GM06990 (cell line): ENCODE results near the gene TTLL8.

Experiments used
- DNase-seq: peaks from one replicate; pipeline ENCODE4 v3.0.0-alpha.2; 2011; ENCODE audit not compliant: insufficient read length; ENCODE audit errors: extremely low read depth
- H3K27me3 ChIP-seq: replicated peaks from 2 replicates; pipeline ENCODE4 v1.6.0; 2011; ENCODE audit warnings: low read length; ENCODE audit not compliant: control insufficient read depth, insufficient read depth
- H3K36me3 ChIP-seq: 2 replicates; pipeline ENCODE4 v1.5.1; 2011; ENCODE audit warnings: low read length; ENCODE audit not compliant: control insufficient read depth, insufficient read depth
- H3K4me3 ChIP-seq: replicated peaks from 2 replicates; pipeline ENCODE4 v1.5.1; 2011; ENCODE audit warnings: low read depth, mild to moderate bottlenecking, control low read depth, low read length
- CTCF ChIP-seq: IDR thresholded peaks from 2 replicates; pipeline ENCODE4 v1.5.1; 2011; ENCODE audit warnings: low read length, control low read depth, mild to moderate bottlenecking, inconsistent platforms; ENCODE audit not compliant: insufficient read depth, poor library complexity, severe bottlenecking

The TTLL8 gene

DNA sequence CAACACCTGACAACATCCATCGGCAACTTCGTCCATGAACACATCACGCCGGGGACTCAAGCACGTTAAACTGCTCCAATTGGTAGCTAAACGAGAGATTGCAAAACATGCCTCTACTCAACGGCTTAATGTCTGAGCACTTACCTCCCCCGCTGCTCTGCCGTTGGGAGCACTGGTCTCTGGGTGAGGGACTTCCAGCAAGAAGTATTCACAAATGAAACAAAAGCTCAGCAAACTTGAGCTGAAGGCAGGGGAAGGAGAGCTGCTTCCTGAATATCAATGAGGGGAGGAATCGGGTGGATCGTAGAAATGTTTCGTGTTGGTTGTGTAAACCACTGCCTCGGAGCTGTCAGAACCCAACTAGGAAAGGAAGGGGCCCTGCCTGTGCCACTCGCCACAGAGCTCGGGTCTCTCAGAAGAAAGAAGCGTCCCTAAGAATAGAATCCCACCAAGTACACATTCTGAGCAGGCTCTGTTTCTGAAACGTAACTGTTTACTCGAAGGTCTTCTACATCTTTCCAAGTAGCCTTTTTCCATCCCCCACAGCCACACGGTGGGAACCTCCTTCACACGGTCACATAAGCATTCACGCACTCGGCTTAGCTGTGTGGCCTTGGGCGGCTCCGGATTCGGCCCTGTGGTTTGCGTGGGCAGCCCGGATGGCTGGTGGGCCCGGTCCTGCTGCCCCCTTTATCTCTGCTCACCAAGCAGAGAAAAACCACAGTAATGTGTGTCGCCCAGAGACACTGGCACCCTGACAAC is 27.3 kb upstream of the TTLL8 start, which contains the start of gene MLC1:
Gene MLC1 (minus strand): TSS at position 216 of the 762 bp plus-strand sequence. CDS start 524 bp downstream, outside the sequence.
- Histone ChIP-seq H3K27me3 (peaks cover 3% of the 10 kb centered on the region), H3K4me3 (no peak within 1 kb of the TSS), H3K36me3 (no peaks in the 10 kb centered on the region)
- DNase-seq = no peak
- TF ChIP-seq CTCF = no peak

DNA sequence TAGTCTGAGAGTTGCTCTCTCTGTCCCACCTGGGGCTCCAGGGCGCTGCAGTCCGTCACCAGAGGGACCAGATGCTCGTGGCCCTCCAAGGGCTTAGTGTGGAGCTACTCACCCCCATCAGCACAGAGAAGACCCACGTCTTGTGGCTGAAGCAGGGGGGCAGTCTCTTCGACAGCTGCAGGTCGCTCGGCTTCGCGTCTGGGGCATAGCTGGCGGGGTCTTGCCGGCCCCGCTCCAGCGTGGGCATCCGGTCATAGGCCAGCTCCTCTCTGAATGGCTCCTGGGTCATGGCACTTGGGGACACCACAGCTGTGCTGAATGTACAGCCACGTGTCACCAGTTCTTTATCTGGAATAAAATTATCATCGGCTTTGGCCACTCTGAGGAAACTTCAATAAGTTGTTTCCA is 26.5 kb upstream of the TTLL8 start:
- Histone ChIP-seq H3K27me3 (peaks cover 3% of the 10 kb centered on the region), H3K4me3 (no peak overlapping the region), H3K36me3 (no peaks in the 10 kb centered on the region)
- DNase-seq = no peak
- TF ChIP-seq CTCF = no peak

DNA sequence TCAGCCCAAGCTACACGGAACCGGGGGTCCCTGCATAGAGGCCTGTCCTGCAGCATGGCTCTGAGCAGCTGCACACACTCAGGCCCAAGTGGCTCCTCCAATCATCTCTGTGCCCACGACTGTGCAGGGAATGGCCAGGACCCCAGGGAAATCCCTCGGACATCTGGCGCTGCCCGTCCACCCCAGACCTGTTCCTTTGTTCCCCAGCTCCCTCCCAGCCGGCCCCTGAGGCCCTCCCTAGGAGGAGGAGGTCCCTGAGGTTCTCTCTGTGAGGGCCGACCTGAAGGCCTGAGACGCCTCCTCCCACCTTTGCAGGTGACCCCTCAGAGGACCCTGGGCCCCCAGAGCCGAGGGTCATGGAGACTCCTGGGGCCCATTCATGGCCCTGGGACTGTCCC is 26.0 kb upstream of the TTLL8 start:
- H3K27me3 ChIP-seq = peaks cover 3% of the 10 kb centered on the region
- H3K36me3 ChIP-seq = no peaks in the 10 kb centered on the region
- no peak for DNase-seq
- H3K4me3 ChIP-seq = no peak overlapping the region
- no peak for TF ChIP-seq CTCF

GRCh38 chr22:50083462-50084079 is 25.5 kb upstream of the TTLL8 start:
- no peaks in the 10 kb centered on the region for H3K36me3 ChIP-seq
- no peak for TF ChIP-seq CTCF
- H3K4me3 ChIP-seq = no peak overlapping the region
- H3K27me3 ChIP-seq = peaks cover 3% of the 10 kb centered on the region
- DNase-seq = no peak

DNA sequence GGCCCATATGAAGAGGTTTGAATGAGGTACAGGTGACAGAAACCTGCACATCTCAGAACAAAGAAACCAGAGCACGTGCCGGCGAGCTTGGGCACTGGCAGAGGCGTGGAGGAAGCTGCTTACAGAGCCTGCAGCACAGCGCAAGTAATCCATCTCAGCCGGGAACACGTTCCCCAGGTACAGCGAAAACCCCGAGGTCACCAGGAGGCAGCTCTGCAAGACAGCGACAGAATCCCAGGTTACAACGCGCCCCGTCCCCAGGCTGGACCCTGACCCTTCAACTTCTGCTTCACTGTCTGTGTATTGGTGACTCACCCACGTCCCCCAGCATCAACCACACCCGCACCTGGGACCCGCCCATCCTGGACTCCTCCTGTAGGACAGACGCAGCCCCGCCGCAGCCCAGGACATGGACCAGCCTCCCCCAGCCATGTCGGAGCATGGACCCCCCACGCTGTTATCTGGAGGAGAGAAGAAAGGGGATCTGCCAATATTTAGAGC is 24.9 kb upstream of the TTLL8 start:
- no peak for TF ChIP-seq CTCF
- no peak overlapping the region for H3K4me3 ChIP-seq
- no peak for DNase-seq
- H3K36me3 ChIP-seq = no peaks in the 10 kb centered on the region
- H3K27me3 ChIP-seq = peaks cover 3% of the 10 kb centered on the region
